Parathyroid adenoma (tissue), 2 donors: Measurements from ENCODE around the gene CA5A.

Source experiments
- H2AFZ ChIP-seq: fragments of 300-600 bp; sonication (generic); one replicate; pipeline ENCODE4 v1.7.0; 2017; ENCODE audit warnings: antibody characterized with exemption, mild to moderate bottlenecking
- H3K27ac ChIP-seq: fragments of 300-600 bp; sonication (generic); one replicate; pipeline ENCODE4 v1.7.0; 2017
- H3K27me3 ChIP-seq: fragments of 300-600 bp; sonication (generic); one replicate; pipeline ENCODE4 v1.7.0; 2017; ENCODE audit warnings: low read length; ENCODE audit not compliant: control insufficient read depth, insufficient read depth
- H3K36me3 ChIP-seq: fragments of 300-600 bp; sonication (generic); one replicate; pipeline ENCODE4 v1.7.0; 2017; ENCODE audit warnings: low read length; ENCODE audit not compliant: control insufficient read depth, insufficient read depth
- H3K4me1 ChIP-seq: fragments of 300-600 bp; sonication (generic); one replicate; pipeline ENCODE4 v1.7.0; 2017; ENCODE audit warnings: control low read depth
- H3K4me2 ChIP-seq: fragments of 300-600 bp; sonication (generic); one replicate; pipeline ENCODE4 v1.7.0; 2017; ENCODE audit warnings: low read length
- H3K4me3 ChIP-seq: fragments of 300-600 bp; sonication (generic); one replicate; pipeline ENCODE4 v1.7.0; 2017; ENCODE audit warnings: low read depth, low read length
- H3K79me2 ChIP-seq: fragments of 300-600 bp; sonication (generic); one replicate; pipeline ENCODE4 v1.7.0; 2017; ENCODE audit warnings: control low read depth
- H3K9ac ChIP-seq: fragments of 300-600 bp; sonication (generic); one replicate; pipeline ENCODE4 v1.7.0; 2017; ENCODE audit warnings: mild to moderate bottlenecking
- H3K9me3 ChIP-seq: fragments of 300-600 bp; sonication (generic); one replicate; pipeline ENCODE4 v1.7.0; 2017; ENCODE audit warnings: low read length; ENCODE audit not compliant: control insufficient read depth
- TF ChIP-seq, protein P1 (sequence below): fragments of 300-600 bp; sonication (generic); IDR thresholded peaks from one replicate; pipeline ENCODE4 v1.7.0; 2017; ENCODE audit warnings: antibody characterized with exemption, mild to moderate bottlenecking
- donor health status: primary hyperparathyroidism.

CA5A gene

DNA sequence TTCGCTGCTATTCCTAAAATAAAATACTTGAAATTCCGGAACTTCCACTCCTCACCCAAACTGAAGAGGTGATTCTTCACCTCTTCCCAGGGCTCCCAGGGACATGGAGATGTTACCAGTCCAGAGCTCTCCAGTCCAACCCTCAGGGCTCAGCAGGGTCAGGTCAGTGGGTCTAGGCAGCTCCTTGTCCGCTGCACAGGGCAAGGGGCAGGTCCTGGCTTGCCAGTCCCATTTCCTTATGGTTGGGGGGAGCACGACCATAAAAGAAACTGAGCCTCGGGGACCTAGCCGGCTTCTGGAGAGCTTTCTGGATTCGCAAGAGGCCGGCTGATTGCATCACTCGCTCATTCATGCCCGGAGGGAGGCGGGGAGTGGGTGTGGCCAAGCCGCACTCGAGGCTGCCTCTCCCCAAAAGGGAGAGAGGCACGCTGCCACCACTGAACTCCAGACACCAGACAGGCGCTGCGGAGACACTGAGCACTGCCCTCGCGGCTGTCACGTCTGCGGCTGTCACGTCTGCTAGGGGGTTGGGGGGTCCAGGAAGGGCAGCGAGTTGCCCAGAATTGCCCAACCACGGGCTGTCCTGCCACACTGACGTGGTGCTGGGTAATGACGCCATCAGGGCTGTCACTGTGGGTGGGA is 82.8 kb downstream of the CA5A start:
- H3K4me3 ChIP-seq: no peak overlapping the region
- TF ChIP-seq, protein P1, sequence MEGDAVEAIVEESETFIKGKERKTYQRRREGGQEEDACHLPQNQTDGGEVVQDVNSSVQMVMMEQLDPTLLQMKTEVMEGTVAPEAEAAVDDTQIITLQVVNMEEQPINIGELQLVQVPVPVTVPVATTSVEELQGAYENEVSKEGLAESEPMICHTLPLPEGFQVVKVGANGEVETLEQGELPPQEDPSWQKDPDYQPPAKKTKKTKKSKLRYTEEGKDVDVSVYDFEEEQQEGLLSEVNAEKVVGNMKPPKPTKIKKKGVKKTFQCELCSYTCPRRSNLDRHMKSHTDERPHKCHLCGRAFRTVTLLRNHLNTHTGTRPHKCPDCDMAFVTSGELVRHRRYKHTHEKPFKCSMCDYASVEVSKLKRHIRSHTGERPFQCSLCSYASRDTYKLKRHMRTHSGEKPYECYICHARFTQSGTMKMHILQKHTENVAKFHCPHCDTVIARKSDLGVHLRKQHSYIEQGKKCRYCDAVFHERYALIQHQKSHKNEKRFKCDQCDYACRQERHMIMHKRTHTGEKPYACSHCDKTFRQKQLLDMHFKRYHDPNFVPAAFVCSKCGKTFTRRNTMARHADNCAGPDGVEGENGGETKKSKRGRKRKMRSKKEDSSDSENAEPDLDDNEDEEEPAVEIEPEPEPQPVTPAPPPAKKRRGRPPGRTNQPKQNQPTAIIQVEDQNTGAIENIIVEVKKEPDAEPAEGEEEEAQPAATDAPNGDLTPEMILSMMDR: no peak
- no peak overlapping the region for H3K9ac ChIP-seq
- H3K4me1 ChIP-seq: peaks cover 5% of the 10 kb centered on the region
- H3K9me3 ChIP-seq: no peaks in the 10 kb centered on the region
- H3K27ac ChIP-seq: no peak overlapping the region
- H3K27me3 ChIP-seq: no peaks in the 10 kb centered on the region
- peak overlapping the region; percentile 69 for H2AFZ ChIP-seq
- H3K36me3 ChIP-seq: no peaks in the 10 kb centered on the region
- no peaks in the 10 kb centered on the region for H3K79me2 ChIP-seq
- peak overlapping the region; percentile 25 for H3K4me2 ChIP-seq

DNA sequence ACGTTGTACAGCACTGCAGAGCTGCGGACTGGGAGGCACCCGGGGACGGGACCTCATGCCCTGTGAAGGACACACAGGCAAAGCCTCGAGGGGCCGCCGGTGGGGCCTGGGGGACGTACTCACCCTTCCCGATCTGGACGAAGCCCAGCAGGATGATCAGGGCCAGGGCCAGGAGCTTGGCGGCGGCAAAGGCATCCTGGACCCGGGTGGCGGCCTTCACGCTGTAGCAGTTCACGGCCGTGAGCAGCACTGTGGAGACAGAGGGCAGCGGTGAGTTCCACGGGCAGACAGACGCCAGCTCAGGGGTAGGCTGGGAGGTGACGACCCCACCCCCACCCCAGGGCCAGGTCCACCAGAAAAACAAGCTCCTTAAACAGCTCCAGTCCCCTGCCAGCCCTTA is 84.7 kb downstream of the CA5A start:
- H2AFZ ChIP-seq: no peak overlapping the region
- no peak overlapping the region for H3K4me3 ChIP-seq
- H3K9me3 ChIP-seq: no peaks in the 10 kb centered on the region
- no peak overlapping the region for H3K4me2 ChIP-seq
- TF ChIP-seq, protein P1: no peak
- H3K27ac ChIP-seq: no peak overlapping the region
- peaks cover 5% of the 10 kb centered on the region for H3K4me1 ChIP-seq
- no peaks in the 10 kb centered on the region for H3K27me3 ChIP-seq
- H3K36me3 ChIP-seq: no peaks in the 10 kb centered on the region
- H3K9ac ChIP-seq: no peak overlapping the region
- H3K79me2 ChIP-seq: no peaks in the 10 kb centered on the region

DNA sequence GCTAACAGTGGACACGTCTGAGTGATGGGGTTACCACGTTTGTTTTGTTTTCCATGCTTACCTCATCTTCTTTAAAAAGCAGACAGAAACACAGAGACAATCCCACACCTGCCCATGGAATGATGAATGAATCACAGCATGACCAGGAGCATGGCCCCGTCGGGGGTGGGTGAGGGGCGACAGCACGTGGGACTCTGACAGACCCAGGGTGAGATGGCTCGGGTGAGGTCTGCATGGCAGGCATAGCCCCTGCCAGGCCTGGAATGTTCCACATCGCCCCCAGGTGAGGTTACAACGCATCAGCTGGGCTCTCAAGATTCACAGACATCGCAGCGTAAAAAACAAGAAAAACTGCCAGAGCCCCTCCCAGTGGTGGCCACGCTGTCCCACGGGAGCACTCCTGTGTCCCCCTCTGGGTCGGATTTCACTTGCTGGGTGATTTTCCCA is 85.2 kb downstream of the CA5A start:
- no peaks in the 10 kb centered on the region for H3K27me3 ChIP-seq
- H3K4me1 ChIP-seq: peaks cover 5% of the 10 kb centered on the region
- no peak overlapping the region for H3K9ac ChIP-seq
- no peak overlapping the region for H2AFZ ChIP-seq
- no peak overlapping the region for H3K4me2 ChIP-seq
- no peaks in the 10 kb centered on the region for H3K9me3 ChIP-seq
- H3K36me3 ChIP-seq: no peaks in the 10 kb centered on the region
- no peaks in the 10 kb centered on the region for H3K79me2 ChIP-seq
- no peak overlapping the region for H3K27ac ChIP-seq
- TF ChIP-seq, protein P1: no peak
- H3K4me3 ChIP-seq: no peak overlapping the region

DNA sequence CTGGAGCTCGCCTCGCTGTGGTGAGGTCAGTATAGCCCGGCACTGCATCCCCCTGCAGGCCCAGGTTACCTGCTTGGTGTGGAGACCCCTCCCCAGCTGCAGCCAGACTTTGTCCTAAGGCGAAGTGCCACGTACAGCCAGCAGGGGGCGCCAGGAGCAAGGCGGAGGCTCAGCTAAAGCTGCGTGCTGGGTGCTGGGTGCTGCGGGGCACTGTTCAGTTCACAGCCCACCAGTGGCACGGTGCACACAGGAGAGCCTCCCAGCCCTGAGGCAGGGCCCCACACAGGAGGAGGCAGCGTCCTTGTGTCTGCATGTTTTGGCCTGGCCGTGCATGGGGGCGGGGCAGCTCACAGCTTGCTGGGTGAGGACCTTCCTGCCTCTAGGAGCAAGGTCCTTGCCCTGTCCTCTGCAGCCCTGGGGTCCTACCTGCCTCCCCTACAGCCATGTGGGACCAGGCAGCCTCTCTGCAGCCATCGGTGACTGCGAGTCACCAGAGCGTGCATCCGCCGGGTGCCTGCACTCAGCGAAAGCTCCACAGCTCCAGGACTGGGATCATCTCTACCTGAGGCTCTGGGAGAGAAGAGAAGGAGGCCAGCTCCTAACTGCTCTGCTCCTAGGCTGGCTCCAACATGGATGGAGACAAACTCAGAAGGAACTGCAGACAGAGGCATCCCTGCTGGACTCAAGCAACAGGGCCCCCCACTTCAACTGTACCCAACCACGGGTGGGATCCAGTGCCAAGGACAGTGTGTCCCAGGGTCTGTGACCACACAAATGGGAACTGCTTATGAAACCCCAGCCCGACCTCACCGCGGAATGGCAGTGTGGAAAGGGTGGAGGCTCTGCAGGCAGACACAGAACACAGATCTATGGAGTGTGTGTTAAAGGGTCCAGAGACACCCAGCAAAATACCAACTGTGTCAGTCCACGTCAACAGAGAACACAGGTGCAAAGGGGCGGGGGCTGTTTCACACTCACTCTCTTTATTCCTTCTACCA is 86.0 kb downstream of the CA5A start:
- Histone ChIP-seq H3K27me3 (no peaks in the 10 kb centered on the region), H2AFZ (no peak overlapping the region), H3K9me3 (no peaks in the 10 kb centered on the region), H3K79me2 (no peaks in the 10 kb centered on the region), H3K9ac (no peak overlapping the region), H3K36me3 (no peaks in the 10 kb centered on the region), H3K4me1 (peaks cover 5% of the 10 kb centered on the region), H3K27ac (no peak overlapping the region), H3K4me3 (no peak overlapping the region), H3K4me2 (no peak overlapping the region)
- TF ChIP-seq, protein P1: peak; percentile 87
